Measurements from ENCODE around the gene TADA2B.

DNA sequence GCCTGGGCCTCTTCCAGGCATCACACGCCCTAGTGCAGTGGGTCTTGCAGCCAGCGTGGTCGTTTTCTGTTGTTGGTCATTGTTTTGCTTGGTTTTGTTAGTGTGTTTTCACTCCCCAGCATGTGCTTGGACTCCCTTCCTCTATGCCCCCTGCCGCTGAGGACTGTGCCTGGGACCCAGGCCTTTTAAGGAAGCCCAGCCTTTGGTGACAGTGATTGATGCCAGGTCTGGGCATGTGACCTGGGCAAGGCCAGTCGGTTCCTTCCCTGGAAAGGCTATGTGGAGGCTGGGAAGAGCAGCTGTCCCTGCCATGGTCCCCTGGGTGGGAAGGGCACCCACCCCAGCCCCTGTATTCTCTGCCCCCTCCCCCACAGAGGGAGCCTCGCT is 33.5 kb downstream of the TADA2B start:
- TF ChIP-seq CTCF (IDR thresholded peaks at IDR 0.05; ENCODE audit: low read depth, low read length) (no peak), EZH2phosphoT487 (IDR thresholded peaks at IDR 0.05; ENCODE audit: low read depth) (no peak)
